Measurements from ENCODE around the gene RNF223. TPM values are rescaled to one million over a fixed set of nuclear protein-coding genes. Genes with fewer than 3 reads are reported as not detected.

RNF223 gene
- total and polyA plus RNA-seq, 2 of the 13 experiments (the other 11 are each of a cell fraction or from before 2014, with no cell fraction given) = 0.03 TPM; not detected in 1

DNA sequence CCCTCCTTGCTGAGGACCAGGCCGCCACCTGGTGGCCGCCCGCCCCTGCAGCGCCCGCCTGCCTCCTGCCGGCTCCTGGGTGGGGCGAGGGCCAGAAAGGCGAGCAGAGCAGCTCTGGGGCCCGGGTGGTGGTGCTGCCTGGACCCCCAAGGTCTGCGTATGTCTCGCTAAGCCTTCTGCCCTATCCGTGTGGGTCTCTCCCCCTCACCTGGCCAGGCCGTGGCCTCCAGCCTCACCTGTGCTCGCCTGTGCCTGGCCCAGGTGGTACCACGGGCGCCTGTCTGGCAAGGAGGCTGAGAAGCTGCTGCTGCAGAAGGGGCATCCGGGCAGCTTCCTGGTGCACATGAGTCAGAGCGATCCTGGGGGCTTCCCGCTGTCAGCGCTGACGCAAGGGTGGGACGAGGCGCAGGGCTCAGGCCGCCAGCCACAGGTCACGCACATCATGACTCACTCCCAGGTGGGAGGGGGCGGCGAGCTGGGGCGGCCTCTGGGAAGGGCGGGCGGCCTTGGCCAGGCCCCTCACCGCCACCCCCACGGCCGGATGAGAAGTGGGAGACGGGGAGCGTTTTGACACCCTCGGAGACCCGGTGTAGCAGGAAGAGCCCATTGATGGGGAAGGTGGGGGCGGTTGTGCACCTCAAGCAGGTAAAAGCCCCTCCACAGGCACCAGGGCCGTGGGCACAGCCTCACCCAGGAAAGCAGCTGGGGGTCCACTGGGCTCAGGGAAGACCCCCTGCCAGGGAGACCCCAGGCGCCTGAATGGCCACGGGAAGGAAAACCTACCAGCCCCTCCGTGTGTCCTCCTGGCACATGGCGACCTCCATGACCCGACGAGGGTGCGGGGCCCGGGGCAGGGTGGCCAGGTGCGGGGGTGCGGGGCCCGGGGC, 9.9 kb downstream of the RNF223 start (continued):
- TF ChIP-seq ZBTB33 (CRISPR knock-in tag; IDR thresholded peaks at IDR 0.05) = no peak
- no peak for TF ChIP-seq REPIN1 (CRISPR knock-in tag; IDR thresholded peaks at IDR 0.05; ENCODE audit: borderline replicate concordance, low read depth)
- TF ChIP-seq GABPA (IDR thresholded peaks at IDR 0.05; ENCODE audit: low read depth, low read length) = no peak
- no peak; the same call in 1 of the 2 replicates for TF ChIP-seq GABPA (CRISPR knock-in tag; IDR thresholded peaks at IDR 0.05; ENCODE audit: low read depth)
- TF ChIP-seq ZNF691 (CRISPR knock-in tag; IDR thresholded peaks at IDR 0.05; ENCODE audit: borderline replicate concordance, low read depth) = peak; percentile 68; the same call in 1 of the 2 replicates
- TF ChIP-seq ZNF891 (CRISPR knock-in tag; IDR thresholded peaks at IDR 0.05) = no peak
- no peak for TF ChIP-seq ZNF256 (CRISPR knock-in tag; conservative IDR thresholded peaks at IDR 0.05)
- TF ChIP-seq ZSCAN9 (CRISPR knock-in tag; IDR thresholded peaks at IDR 0.05; ENCODE audit: borderline replicate concordance) = no peak; the same call in 1 of the 2 replicates
- TF ChIP-seq ZNF382 (CRISPR knock-in tag; IDR thresholded peaks at IDR 0.05; ENCODE audit: borderline replicate concordance) = no peak
- no peak for TF ChIP-seq ZNF232 (CRISPR knock-in tag; IDR thresholded peaks at IDR 0.05; ENCODE audit: borderline replicate concordance)
- TF ChIP-seq TGIF2 (CRISPR knock-in tag; IDR thresholded peaks at IDR 0.05) = no peak
- no peak for TF ChIP-seq NPAS2 (CRISPR knock-in tag; IDR thresholded peaks at IDR 0.05; ENCODE audit: borderline replicate concordance)
- TF ChIP-seq ASH2L (IDR thresholded peaks at IDR 0.05; ENCODE audit: insufficient read length, low read depth, low read length) = no peak
- peak; percentile 94 for TF ChIP-seq AKAP8 (CRISPR knock-in tag; IDR thresholded peaks at IDR 0.05)
- no peak for TF ChIP-seq ETS1 (CRISPR knock-in tag; IDR thresholded peaks at IDR 0.05)
- TF ChIP-seq ZNF660 (CRISPR knock-in tag; IDR thresholded peaks at IDR 0.05; ENCODE audit: borderline replicate concordance, low read depth) = no peak
- no peak for TF ChIP-seq MBD4 (IDR thresholded peaks at IDR 0.05; ENCODE audit: borderline replicate concordance, low read length)
- TF ChIP-seq NFYB (CRISPR knock-in tag; IDR thresholded peaks at IDR 0.05) = no peak; the same call in 1 of the 2 replicates
- TF ChIP-seq SMAD3 (CRISPR knock-in tag; IDR thresholded peaks at IDR 0.05) = no peak
- no peak for TF ChIP-seq PRPF4 (IDR thresholded peaks at IDR 0.05; ENCODE audit: low read depth, low read length, poor library complexity, severe bottlenecking)
- TF ChIP-seq XBP1 (CRISPR knock-in tag; IDR thresholded peaks at IDR 0.05) = no peak
- no peak for TF ChIP-seq KDM1A (CRISPR knock-in tag; IDR thresholded peaks at IDR 0.05)
- peak; percentile 76; the same call in 1 of the 3 replicates for TF ChIP-seq MXI1 (IDR thresholded peaks at IDR 0.05; ENCODE audit: borderline replicate concordance, low read depth, low read length)
- TF ChIP-seq RXRB (CRISPR knock-in tag; IDR thresholded peaks at IDR 0.05; ENCODE audit: borderline replicate concordance) = peak; percentile 50; the same call in 1 of the 2 replicates
- TF ChIP-seq SMYD3 (CRISPR knock-in tag; IDR thresholded peaks at IDR 0.05) = no peak
- TF ChIP-seq ZBTB44 (CRISPR knock-in tag; IDR thresholded peaks at IDR 0.05) = no peak

All from HepG2 (cell line).